NOMO-1 (cell line): ENCODE data around the gene SELP.
A peak's percentile ranks its signal among the peaks of the same experiment; 100 is the strongest.

Experiments used
- DNase-seq, 2 experiments: peaks; one replicate each; lab custom pipeline; 2025; ENCODE audit not compliant: unreplicated experiment in 2 of 2; lab: John Stamatoyannopoulos, UW

Gene SELP

DNA sequence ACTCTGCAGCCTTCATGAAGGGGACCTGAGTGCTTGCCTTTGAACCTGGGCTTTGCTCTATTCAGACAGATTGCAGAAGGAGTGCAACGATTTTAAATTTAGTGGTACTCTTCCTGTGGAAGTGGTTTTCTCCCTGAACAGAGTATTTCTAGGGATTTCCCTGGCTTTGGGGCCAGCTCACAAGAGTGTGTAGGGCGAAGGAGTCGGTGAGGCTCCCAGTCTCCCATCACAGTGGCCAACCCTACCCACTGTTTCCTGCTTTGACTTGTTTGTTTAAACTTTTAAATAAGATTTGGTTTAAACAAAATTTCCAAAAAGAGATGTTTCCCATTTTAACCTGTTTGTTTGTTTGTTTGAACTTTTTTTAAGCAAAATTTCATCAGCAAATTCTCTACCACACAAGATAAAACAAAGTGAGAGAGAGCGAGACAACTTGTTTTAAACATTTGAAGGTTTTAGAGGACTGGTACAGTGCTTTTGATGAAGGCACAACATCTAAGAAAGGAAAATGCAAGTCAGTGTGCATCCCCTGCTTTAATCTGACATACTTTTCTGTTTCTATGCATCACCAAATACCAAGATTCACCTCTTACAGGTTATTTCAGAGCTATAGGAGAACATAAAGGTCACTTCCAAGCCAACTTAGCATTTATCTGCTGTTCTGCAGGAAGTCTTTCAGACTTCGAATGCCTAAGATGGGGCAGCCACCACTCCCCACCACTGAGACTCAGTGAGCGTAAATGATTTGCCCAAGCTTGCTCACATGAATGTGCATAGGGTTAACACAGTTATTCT, 6.6 kb downstream of the SELP start:
- DNase-seq = no peak

DNA sequence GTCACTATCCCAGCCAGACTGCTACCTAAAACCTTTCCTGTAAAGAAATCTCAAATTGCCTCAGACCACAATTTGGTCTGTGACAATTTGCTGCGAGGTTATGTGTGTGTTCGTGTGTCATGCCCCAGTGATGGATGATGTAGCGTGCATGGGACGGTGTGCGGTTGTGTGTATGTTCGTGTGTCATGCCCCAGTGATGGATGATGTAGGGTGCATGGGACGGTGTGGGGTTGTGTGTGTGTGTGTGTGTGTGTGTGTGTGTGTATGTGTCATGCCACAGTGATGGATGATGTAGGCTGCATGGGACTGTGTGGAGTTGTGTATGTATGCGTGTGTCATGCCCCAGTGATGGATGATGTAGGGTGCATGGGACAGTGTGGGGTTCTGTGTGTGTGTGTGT, 9.4 kb downstream of the SELP start:
- DNase-seq = no peak

- DNase-seq = no peak
Measured at GRCh38 chr1:169618367-169618766, 11.6 kb downstream of the SELP start.

DNA sequence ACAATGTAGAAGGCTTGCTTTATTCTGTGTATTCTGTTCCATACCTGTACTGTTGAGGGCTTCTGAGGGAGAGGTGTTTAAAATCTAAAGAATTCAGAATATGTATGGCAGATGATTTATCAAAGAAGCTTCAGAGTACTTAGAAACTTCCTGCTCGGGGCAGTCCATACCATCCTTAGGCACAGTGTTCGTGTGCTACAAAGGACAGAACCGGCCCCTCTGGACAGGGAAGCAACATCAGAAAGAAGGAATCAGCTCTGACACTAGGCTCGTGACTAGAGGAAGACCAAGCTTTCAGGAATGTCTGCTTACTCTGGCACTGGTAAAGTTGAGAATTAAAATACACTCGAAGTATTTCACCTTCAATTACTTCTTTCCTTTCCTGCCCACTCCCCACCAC, 14.1 kb downstream of the SELP start:
- no peak for DNase-seq

DNA sequence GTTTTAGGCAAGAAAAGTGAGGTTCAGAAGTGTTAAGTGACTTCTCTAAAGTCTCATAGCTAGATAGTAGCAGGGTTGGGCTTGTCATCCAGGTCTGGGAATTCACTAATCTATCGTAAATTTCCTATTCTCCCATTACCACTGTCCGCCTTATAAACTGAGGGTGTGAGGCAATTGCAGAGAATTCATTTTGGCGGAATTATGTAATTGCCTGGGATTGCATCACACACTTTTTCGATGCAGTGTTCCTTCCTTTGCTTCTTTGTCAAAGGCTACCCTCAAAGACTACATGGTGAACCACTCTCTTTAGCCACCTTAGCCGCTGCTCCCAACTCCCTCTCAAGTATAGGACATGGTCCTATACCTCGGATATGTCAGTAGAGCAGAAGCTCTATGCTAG, 19.1 kb downstream of the SELP start:
- DNase-seq = peak; percentile 12 to 29

GRCh38 chr1:169610108-169610507, 19.8 kb downstream of the SELP start:
- DNase-seq = no peak

- no peak for DNase-seq
Measured at GRCh38 chr1:169608226-169608625, 21.7 kb downstream of the SELP start.

DNA sequence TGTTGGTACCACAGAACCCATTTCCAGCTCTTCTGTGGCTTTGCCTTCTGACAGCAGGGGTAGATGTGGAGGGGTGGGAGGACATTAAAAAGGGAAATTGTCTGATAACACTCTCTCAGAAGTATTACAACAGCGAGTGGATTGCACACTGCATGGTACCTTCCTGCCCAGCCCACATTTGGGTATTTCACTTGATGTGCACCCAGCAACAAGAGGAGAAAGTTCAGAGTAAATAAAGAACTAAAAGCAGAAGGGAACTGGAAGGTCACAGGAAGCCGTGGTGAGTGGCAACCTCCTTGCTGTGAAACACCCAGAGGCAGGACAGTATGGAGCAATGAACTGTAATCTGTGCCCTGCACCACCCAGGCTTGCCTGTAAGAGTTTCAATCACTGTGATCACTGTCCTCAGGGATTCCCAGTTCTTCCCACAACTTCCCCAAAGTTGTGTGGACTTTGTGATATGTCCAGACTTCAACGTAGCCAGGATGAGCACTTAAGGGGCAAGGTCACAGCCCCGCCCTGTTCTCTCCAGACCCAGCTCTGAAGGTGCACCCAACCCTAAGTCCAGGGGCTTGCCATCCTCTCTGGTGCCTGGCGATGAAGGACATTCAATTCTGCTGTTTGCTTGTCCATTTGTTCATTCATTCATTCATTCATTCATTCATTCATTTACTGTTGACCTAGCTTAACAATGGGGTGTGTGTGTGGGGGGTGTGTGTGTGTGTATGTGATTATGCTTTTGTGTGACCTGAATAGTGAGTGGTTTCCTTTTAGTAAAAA, 25.0 kb downstream of the SELP start:
- peak; percentile 88 to 98 for DNase-seq

- peak in 1 of 2 experiments; percentile 6 for DNase-seq
Measured at GRCh38 chr1:169601096-169601881, 28.6 kb downstream of the SELP start.

DNA sequence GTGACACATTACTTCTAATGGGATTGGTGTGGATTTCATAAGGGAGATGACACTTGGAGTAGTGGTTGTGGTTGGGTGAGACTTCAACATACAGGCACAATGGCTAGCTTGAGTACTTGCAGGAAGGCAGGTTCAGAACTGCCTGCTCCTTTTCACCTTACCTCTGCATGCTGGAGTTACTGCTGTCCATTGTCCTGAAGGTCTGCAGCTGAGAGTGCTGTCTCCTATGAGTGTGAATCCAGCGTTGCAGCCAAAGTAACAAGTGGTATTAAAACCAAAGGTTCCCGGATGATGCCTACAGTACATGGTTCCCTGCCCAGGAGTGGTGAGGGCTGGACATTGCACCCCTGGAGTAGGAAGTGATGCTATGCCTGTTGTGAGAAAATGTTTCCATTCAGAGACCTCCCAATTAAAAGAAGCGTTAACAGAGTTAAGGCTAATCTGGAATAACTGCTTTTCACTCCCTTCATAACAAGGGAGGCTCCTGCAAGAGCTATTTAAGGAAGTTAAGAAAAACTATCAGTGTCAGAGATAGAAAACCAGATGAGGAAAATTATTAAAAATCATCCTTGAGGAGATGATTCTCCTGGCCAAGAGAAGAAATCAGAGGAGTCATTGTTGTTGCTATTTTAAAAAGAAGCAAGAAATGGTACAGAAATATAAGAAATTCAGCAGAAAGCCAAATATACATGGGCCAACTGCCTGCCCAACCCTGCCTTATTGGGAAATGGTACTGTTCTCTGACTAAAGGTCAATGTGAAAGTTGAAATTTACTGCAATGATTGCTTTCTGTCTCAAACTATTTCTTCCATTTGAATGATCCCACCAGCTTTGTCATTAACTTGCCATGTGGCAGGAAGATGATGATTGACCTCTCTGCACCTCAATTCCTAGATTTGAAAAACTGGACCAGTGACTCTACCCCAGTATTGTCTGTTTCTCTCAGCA, 33.9 kb downstream of the SELP start:
- no peak for DNase-seq

DNA sequence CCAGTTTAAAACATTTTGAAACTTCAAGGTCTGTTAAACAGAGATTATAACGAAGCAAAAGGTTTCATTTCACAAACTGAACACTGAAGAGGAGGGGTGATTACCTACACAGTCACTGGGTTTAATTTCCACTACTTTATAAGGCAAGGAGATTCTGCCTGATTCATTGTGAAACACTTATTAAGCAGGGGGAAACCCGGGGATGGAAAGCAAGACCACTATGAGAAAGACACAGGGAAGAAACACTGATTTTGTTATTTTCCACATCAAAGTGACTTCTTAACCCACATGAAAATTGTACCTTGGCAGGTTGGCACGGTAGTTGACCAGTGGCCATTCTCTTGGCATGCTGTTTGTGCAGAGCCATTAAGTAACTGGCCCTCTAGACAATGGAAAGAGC, 35.5 kb downstream of the SELP start:
- DNase-seq = no peak

DNA sequence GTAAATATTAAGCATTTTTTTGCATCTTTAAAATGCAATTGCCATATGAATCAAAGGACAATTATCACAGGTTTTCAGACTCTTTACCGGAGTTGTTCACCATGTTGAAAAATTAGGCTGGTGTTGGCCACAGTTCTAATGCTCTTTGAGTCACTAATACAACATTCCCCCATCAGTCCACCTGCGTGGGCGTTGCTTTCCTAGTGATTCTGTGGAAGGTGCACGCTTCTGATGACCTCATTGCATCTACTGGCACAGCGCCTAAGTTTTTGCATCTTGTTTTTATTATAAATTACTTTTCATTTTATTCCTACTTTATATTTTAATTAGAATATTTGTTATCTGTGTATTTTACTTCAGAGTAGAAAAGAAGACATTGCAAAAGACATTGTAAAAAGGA, 39.0 kb downstream of the SELP start:
- no peak for DNase-seq

DNA sequence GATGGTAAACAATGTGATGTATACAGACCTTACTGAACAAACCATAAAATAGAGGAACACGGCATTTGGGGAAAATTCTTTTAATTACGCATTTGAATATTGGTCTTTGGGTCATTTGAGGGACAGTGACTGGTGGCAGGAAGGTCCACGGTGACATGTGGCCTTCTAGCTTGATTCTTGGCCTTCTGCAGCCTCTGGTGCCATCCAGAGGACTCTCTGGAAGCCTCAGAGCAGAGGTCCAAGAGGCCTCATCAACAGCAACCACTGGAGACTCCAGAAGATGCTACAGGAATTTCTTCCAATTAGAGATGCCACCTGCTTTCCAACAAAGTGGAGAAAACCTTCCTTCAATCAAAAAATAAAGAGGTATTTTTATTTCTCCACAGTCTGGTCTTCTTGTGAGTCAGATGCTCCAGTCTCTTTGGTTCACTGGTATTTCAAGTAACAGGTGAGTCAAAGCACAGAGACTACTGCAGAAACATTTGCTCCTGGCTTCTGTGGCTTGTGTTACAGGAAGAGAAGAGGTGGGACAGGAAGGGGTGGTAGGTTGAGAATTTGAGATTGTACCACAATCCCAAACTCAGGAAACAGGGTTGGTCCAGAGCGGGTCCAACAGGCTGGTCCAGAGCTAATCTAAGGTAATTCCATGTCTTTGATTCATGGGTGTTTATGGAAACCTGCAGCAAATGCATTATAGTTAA, 41.0 kb downstream of the SELP start:
- no peak for DNase-seq

DNA sequence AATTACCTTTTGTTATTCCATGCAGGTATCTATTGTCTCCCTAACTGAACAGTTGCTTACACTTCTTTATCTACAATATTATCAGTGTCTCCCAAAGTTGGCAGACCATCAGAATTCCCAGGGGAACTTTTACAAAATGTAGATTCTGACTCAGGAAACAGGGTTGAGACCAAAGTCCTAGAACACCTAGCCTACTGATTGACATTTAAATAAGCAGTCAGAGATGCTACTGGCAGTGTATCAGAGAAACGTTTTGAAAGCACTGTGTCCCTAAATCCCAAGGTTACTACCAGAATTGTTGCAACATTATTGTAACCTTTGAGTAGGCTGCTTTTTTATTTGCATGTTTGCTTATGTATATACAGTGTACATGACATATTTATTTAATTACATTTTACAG, 41.8 kb downstream of the SELP start:
- DNase-seq = no peak

- peak; percentile 40 to 64 for DNase-seq
Measured at GRCh38 chr1:169586395-169587255, 43.3 kb downstream of the SELP start, which contains the start of gene F5. F5 (minus strand) TSS chr1:169586481; CDS start chr1:169586386, 95 bp downstream.

DNA sequence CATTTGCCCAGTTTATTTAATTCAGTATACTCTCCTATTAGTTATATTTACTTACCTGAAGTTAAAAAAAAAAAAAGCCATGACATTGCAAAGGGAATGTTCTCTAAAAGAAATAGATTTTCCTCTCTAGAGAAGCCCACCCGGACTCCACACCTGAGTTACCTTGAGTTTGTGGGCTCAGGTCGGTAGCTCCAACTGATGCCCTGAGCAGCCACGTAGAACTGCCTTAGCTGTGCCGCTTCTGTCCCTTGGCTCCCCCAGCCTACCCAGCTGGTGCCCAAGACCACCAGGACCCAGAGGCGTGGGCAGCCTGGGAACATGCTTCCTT, 43.9 kb downstream of the SELP start:
- DNase-seq = no peak

DNA sequence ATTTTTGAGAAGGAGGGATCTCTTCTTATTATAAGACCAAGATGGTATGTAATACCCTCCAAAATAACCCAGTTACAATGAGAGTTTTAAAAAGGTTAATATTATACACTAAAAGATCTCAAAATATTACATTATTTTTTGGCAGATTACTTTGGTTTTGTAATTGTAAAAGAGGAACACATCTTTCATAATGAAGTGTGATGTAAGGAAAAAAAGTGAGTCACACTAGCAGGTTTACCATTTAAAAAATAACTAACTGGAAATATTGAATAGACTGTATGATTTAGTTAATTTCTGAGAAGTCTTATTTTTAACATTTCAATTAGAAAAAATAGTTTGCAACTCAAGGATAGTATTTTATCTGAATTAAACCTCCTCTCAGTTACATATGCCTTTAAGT, 44.7 kb downstream of the SELP start:
- DNase-seq = peak; percentile 26 to 76

DNA sequence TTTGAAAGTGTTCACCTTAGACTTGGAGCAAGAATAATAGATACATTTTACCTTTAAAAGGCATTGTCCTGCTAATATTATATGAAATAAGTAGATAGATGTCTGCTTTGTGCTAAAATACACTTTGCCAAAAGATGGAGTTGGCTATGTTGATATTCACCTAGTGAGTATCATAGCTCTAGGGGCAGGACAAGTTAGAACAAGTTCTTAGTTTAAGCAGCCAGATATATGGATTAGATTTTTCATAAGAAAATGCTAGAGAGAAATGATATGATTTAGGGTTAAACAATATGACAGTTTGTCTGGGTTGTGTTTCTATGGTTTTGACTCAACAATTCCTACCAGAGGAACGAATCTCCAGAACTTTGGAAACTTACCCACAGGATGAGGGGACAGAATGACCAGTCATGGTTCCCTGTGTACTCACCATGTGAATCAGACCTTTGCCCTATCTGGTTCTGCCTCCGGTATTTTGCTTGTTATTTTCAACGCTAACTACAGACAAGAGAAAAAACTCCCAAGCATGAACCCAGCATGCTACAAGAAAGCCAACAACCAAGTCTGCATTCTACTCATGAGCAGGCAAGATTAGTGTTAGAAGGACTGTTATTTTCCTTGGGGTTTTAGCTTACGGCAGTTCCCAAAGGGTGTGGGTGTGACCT, 45.3 kb downstream of the SELP start:
- DNase-seq = peak; percentile 26 to 66
